Tibial artery (tissue), 4 donors: ENCODE results near the gene NEU4.
"Not testable (repeated sequence)": the region's sequence is repeated elsewhere in the genome, so short reads cannot be mapped to it uniquely, and the experiment has no call there.

ENCODE experiments used
- DNase-seq, 2 donors: peaks; one replicate each; pipeline ENCODE4 v3.0.0-alpha.2; 2019
- H3K27ac ChIP-seq, 2 donors: fragments of 200-600 bp; sonication (generic) in 1 of 2; 1 replicate in 1 of 2; 2 replicates in 1 of 2; pipeline ENCODE4 v1.5.1; 2018 to 2019; ENCODE audit warnings: mild to moderate bottlenecking in 1 of 2
- H3K27me3 ChIP-seq, 2 donors: fragments of 200-600 bp; sonication (generic) in 1 of 2; one replicate each; pipeline versions ENCODE4 v1.5.1 to v1.6.0; 2016 to 2019
- H3K36me3 ChIP-seq, 3 donors: fragments of 200-600 bp; sonication (generic) in 2 of 3; one replicate each; pipeline ENCODE4 v1.5.1; 2016 to 2019; ENCODE audit warnings: mild to moderate bottlenecking in 2 of 3
- H3K4me1 ChIP-seq, 4 donors: fragments of 200-600 bp; sonication (generic) in 2 of 4; 1 replicate in 3 of 4; 2 replicates in 1 of 4; pipeline ENCODE4 v1.5.1; 2016 to 2019
- H3K4me3 ChIP-seq, 2 donors: fragments of 200-600 bp; sonication (generic) in 1 of 2; 1 replicate in 1 of 2; 2 replicates in 1 of 2; pipeline ENCODE4 v1.5.1; 2018 to 2019; ENCODE audit warnings: mild to moderate bottlenecking in 2 of 2
- H3K9me3 ChIP-seq, 3 donors: fragments of 200-600 bp; sonication (generic) in 1 of 3; one replicate each; pipeline ENCODE4 v1.5.1; 2016 to 2019
- intact Hi-C: fragments of 100-400 bp; cut with DNase I; formaldehyde crosslinking; loops from one replicate; pipeline ENCODE4 v1.15.0; 2023; ENCODE audit warnings: low total_unique reads
- TF ChIP-seq, protein P1 (sequence below), 2 experiments: fragments of 200-600 bp in 1 of 2; fragments of 450-650 bp in 1 of 2; IDR thresholded peaks; one replicate each; pipeline ENCODE4 v1.5.1; 2017 to 2019; ENCODE audit warnings: antibody characterized with exemption in 2 of 2, mild to moderate bottlenecking in 1 of 2, moderate library complexity in 1 of 2

The NEU4 gene

DNA sequence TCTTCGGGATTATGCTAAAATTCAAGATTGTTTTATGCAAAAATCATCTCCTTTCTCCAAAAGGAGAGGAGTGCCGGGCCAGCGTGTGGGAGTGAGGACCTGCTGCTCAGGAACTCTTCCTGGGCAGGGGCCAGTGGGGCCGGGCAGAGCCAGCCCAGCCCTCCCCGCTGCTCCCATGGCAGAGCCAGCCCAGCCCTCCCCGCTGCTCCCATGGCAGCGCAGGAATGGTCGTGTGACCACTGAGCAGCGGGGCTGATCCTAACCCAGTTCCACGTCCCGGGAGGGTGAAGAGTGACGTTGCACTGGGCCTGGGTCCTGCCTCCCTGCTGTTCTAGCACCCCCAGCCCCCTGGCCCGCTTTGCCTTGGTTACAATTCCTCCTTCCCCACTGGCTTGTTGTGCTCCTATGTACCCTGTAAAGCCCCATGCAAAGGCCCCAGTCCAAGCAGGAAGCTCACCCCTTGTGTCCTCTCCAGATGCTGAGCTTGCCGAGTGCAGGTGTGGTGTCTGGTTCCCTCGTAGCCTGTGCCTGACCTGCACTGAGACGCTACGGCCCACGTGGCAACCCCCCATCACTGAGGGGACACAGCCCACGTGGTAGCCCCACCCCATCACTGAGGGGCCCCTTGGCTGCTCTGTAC is 11.4 kb upstream of the NEU4 start:
- Histone ChIP-seq H3K9me3 (no peaks in the 10 kb centered on the region), H3K36me3 (no peaks in the 10 kb centered on the region), H3K4me1 (peaks cover 0 to 3% (median 0%) of the 10 kb centered on the region in 4 donors), H3K27ac (no peak overlapping the region), H3K4me3 (no peak overlapping the region), H3K27me3 (peaks cover 0 to 43% of the 10 kb centered on the region in 2 donors)
- TF ChIP-seq, protein P1, sequence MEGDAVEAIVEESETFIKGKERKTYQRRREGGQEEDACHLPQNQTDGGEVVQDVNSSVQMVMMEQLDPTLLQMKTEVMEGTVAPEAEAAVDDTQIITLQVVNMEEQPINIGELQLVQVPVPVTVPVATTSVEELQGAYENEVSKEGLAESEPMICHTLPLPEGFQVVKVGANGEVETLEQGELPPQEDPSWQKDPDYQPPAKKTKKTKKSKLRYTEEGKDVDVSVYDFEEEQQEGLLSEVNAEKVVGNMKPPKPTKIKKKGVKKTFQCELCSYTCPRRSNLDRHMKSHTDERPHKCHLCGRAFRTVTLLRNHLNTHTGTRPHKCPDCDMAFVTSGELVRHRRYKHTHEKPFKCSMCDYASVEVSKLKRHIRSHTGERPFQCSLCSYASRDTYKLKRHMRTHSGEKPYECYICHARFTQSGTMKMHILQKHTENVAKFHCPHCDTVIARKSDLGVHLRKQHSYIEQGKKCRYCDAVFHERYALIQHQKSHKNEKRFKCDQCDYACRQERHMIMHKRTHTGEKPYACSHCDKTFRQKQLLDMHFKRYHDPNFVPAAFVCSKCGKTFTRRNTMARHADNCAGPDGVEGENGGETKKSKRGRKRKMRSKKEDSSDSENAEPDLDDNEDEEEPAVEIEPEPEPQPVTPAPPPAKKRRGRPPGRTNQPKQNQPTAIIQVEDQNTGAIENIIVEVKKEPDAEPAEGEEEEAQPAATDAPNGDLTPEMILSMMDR (IDR thresholded peaks at IDR 0.05) = no peak
- peak in 1 of 2 donors; percentile 12 for DNase-seq
- intact Hi-C loops = no loop called here

DNA sequence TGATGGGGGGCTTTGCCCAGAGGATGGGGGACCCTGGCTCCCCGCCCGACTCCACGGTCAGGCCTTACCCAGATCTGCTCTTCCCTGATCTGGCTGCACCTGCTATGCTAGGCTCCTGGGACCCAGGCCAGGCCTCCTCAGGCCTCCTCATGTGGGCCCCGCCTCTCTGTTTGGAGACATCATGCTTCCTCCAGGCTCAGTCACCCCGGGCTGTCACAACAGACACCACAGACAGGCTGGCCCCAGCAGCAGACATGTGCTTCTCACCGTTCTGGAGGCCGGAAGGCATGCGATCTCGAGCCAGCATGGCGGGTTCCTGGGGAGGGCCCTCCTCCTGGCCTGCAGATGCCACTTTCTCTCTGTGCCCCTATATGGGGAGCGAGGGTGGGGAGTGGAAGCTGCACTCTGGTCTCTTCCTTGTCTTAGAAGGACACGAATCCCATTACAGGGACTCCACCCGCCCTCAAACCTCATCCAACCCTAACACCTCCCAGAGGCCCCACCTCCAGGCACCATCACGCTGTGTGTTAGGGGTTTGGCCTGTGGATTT is 10.8 kb upstream of the NEU4 start:
- Histone ChIP-seq H3K4me1 (peaks cover 0 to 4% (median 4%) of the 10 kb centered on the region in 4 donors), H3K27me3 (peaks cover 0 to 49% of the 10 kb centered on the region in 2 donors), H3K27ac (no peak overlapping the region), H3K9me3 (no peaks in the 10 kb centered on the region), H3K36me3 (no peaks in the 10 kb centered on the region), H3K4me3 (no peak overlapping the region)
- DNase-seq = peak in 1 of 2 donors; percentile 18
- TF ChIP-seq, protein P1 (IDR thresholded peaks at IDR 0.05) = no peak
- intact Hi-C loops = no loop called here

DNA sequence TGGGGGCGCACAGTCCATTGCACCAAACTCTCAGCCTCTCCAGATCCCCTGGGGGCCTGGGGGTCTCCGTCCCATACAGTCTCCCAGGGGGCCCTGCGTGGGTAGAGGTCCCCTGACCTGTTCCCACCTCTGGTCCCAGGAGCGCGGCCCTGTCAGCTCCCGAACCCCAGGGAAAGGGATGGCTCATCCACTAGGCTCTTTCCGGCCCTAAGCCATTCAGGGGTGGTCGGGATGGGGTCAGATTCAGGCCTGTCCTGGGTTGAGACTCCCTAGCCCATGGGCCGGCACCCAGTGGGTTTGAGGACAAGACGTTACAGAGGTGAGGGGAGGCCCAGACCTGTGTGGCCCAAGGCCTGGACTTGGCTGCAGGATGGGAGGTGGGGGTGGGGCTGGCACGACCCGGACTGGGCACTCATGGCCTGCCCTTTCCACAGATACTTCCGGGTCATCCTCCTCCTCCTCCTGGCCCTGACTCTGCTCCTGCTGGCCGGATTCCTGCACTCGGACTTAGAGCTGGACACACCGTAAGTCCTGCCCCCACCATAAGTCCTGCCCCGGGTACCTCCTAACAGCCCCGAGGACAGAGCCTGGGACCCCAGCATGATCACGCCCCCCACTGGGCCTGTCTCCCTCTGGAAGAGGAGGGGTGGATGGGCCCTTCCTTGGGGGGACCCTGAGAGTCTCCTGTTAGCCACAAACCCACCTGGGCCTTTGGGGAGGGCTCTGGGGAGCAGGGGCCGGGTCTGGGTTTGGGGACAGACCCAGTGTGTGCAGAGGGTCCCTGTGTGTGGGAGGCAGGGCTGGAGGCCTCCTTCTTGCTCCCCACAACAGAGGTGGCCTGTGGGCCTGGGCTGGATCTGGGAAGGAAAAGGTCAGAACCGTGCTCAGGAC is 10.1 kb upstream of the NEU4 start:
- Histone ChIP-seq H3K27ac (no peak overlapping the region), H3K36me3 (no peaks in the 10 kb centered on the region), H3K27me3 (peaks cover 0 to 57% of the 10 kb centered on the region in 2 donors), H3K4me3 (no peak overlapping the region), H3K4me1 (peaks cover 0 to 11% (median 11%) of the 10 kb centered on the region in 4 donors), H3K9me3 (no peaks in the 10 kb centered on the region)
- intact Hi-C loops = no loop called here
- DNase-seq = peak; percentile 9 to 52
- TF ChIP-seq, protein P1 (IDR thresholded peaks at IDR 0.05) = no peak

DNA sequence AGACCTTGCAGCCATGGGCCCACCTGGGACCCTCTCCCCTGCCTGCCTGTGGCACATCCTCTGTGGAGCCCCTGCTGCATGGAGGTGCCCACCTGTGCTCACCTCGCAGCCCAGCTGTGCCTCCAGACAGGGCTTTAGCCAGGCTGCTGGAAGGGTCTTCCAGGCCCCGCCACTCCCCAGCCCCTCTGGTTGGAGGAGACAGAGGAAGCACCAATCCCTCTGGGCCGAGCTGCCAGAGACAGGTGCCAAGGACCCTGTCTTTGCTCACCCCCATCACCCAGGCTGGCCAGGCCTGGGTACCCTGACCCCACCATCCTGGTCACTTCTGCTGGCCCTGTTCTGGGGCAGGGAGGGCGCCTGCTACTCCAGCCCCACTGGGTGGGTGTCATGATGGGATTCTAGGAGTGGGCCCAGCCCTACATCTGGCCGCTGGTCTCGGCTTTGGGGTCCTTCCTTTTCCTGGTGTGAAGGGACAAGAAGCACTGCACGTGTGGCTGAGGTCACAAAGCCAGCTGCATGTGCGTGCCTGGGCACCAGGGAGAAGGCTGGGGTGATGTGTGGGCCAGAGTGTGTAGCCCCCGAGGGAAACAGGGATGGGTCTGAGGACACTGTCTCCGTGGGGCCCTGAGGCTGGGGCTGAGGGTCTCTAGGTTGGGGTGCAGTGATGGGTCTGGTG is 9.3 kb upstream of the NEU4 start:
- peak in 1 of 2 donors; percentile 53 for DNase-seq
- Histone ChIP-seq H3K4me3 (no peak overlapping the region), H3K27me3 (peaks cover 0 to 64% of the 10 kb centered on the region in 2 donors), H3K36me3 (no peaks in the 10 kb centered on the region), H3K4me1 (peaks cover 0 to 19% (median 19%) of the 10 kb centered on the region in 4 donors), H3K27ac (no peak overlapping the region), H3K9me3 (no peaks in the 10 kb centered on the region)
- TF ChIP-seq, protein P1 (IDR thresholded peaks at IDR 0.05) = no peak
- intact Hi-C loops = no loop called here

DNA sequence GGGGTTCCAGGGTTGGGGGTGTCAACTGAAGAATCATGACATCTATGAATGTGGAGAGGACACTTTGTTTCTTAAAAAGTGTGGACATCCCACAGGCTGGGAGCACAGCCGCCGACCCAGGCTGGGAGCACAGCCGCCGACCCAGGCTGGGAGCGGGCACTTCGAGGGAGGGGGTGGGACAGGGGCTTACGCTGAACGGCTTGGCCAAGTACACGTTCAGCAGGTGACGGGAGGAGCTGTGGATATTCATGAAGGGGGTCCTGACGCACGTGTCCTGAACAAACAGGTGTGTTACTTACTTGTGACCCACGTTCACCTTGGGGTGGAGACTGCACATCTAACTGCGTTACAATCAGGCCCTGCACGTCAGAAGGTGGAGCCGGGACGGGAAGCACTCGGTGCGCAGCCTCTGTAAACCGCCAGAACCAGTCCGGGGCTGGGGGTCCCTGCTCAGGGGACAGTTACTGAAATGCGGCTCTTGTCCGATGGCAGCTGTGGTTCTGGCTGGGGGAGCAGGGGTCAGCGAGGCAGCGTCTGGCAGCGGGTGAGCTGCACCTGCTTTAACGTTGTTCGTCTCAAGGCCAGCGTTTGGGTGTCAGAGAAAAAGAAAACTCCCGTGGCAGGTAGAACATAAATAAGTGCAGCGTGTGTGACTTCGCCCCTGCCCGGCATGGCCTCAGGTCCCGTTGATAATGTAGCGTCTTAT is 8.6 kb upstream of the NEU4 start:
- DNase-seq, intact Hi-C loops, H3K9me3 ChIP-seq, H3K36me3 ChIP-seq, H3K27ac ChIP-seq, H3K4me3 ChIP-seq: not testable (repeated sequence)
- H3K4me1 ChIP-seq = peaks cover 0 to 21% (median 20%) of the 10 kb centered on the region in 4 donors
- peaks cover 0 to 68% of the 10 kb centered on the region in 2 donors for H3K27me3 ChIP-seq
